Activated T-cell treated with anti-CD3 and anti-CD28 coated beads for 4 hours (primary cell): ENCODE results near the gene KBTBD12.
"Not testable (repeated sequence)": the region's sequence is repeated elsewhere in the genome, so short reads cannot be mapped to it uniquely, and the experiment has no call there.

Experiments used
- DNase-seq: peaks from one replicate; pipeline ENCODE4 v3.0.0-alpha.2; 2020

KBTBD12 gene

GRCh38 chr3:127905556-127905955 is 9.5 kb upstream of the KBTBD12 start:
- no peak for DNase-seq

DNA sequence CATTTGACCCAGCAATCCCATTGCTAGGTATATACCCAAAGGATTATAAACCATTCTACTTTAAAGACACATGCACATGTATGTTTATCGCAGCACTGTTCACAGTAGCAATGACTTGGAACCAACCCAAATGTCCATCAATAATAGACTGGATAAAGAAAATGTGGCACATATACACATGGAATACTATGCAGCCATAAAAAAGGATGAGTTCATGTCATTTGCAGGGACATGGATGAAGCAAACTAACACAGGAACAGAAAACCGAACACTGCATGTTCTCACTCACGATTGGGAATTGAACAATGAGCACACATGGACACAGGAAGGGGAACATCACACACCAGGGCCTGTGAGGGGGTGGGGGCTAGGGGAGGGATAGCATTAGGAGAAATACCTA is 8.4 kb upstream of the KBTBD12 start:
- not testable (repeated sequence) for DNase-seq

- DNase-seq = no peak
Observed at GRCh38 chr3:127908202-127908601, 6.8 kb upstream of the KBTBD12 start.

- DNase-seq = no peak
Observed at GRCh38 chr3:127908951-127909350, 6.1 kb upstream of the KBTBD12 start.

- DNase-seq = no peak
Observed at GRCh38 chr3:127909646-127910045, 5.4 kb upstream of the KBTBD12 start.

- no peak for DNase-seq
Observed at GRCh38 chr3:127911421-127911931, 3.6 kb upstream of the KBTBD12 start.

- DNase-seq = not testable (repeated sequence)
Observed at GRCh38 chr3:127913841-127914240, 1.2 kb upstream of the KBTBD12 start.

GRCh38 chr3:127914584-127914983 is 448 bp upstream of the KBTBD12 start:
- DNase-seq = no peak

DNA sequence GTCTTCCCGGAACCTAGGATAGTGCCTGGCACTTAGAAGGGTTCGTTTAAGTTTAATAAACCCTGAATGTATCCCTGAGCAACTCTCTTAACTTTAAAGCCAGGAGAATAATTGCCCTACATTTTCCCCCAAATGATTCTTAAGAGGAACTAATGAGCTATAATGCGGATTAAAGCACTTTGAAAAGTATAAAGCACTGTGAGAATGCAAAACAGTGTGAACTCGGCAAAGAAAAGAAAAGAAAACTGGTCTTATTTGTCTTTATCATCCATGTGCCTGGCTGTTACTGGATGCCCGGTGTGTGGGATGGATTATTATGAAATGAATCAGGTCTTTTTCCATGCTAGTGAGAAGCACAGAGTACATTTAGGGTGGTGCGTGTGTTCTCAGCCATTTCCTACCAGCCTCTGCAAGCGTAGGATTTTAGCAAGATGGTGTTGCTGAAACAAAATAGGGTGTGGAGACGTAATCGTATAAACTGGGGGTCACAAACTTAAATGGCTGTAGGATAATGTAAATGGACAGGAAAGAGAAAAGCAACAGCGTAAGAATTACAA is 983 bp downstream of the KBTBD12 start:
- no peak for DNase-seq

GRCh38 chr3:127920738-127921137 is 5.7 kb downstream of the KBTBD12 start:
- DNase-seq = no peak

DNA sequence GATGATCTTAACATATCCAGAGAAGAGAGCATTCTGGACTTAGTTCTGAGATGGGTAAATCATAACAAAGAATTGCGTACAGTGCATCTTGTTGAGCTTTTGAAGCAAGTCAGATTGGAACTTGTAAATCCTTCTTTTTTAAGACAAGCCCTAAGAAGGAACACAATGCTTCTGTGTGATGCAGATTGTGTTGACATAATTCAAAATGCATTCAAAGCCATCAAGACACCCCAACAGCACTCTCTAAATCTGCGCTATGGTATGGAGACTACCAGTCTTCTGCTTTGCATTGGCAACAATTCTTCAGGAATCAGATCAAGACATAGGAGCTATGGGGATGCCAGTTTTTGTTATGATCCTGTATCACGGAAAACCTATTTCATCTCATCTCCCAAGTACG is 8.6 kb downstream of the KBTBD12 start:
- no peak for DNase-seq

DNA sequence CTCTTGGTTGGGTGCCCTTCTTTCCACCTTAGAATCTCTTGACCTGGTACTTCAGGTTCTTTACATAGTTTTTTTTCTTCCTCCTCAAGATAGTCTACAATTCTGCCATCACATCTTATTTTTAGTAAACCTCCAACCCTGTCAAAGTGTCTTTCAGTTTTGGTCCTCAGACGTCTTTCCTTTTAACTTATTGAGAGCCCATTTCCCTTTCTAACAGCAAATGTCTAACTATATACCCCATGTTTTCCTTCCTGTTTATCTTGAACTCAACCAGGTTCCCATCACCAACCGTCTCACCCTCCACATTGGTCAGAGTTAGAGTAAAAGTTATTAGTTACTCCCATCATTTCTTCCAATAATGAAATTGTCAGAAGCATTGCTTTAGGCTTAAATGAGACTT is 10.4 kb downstream of the KBTBD12 start:
- no peak for DNase-seq

- DNase-seq = no peak
Observed at GRCh38 chr3:127927829-127928604, 13.0 kb downstream of the KBTBD12 start.

DNA sequence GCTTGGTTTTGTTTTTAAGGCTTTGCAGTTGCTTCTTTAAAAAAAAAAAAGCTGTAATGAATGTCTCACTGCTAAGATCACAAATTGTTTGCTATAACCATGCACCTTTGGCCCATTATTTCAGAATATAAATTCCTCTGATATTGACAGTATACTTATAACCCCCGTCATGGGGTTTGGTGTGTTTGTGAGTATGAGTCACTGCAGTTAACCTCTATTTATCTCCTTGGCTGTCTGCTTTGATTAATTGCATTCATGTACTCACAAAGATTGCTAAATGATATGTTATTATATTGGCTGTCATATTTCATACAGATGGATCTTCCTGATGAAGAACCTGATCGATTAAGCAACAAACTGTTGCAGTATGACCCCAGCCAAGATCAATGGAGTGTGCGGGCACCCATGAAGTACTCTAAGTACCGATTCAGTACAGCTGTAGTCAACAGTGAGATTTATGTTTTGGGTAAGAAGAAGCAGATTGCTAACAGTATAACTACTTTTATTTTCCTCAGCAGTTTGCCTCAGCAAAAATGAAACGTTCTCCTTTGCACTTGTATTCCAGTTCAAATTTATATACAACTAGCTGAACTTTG is 14.9 kb downstream of the KBTBD12 start:
- DNase-seq = no peak

- DNase-seq = no peak
Observed at GRCh38 chr3:127933396-127933795, 18.4 kb downstream of the KBTBD12 start.

GRCh38 chr3:127938800-127939199 is 23.8 kb downstream of the KBTBD12 start:
- no peak for DNase-seq

GRCh38 chr3:127940116-127940515 is 25.1 kb downstream of the KBTBD12 start:
- no peak for DNase-seq

DNA sequence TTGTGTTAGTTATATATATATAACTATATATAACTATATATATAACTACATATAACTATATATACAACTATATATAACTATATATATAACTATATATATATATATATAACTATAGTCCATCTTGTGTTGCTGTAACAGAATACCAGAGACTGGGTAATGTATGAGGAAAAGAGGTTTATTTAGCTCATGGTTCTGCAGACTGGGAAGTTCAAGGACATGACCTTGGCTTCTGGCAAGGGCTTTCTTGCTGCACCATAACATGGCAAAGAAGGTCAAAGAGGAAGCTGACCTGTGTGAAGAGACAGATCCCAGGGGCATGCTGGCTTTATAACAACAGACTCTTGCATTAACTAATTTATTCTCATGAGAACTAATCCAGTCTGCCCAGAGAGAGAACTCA is 27.6 kb downstream of the KBTBD12 start:
- no peak for DNase-seq

- DNase-seq = no peak
Observed at GRCh38 chr3:127948211-127948610, 33.2 kb downstream of the KBTBD12 start.

GRCh38 chr3:127949446-127950055 is 34.5 kb downstream of the KBTBD12 start:
- no peak for DNase-seq

DNA sequence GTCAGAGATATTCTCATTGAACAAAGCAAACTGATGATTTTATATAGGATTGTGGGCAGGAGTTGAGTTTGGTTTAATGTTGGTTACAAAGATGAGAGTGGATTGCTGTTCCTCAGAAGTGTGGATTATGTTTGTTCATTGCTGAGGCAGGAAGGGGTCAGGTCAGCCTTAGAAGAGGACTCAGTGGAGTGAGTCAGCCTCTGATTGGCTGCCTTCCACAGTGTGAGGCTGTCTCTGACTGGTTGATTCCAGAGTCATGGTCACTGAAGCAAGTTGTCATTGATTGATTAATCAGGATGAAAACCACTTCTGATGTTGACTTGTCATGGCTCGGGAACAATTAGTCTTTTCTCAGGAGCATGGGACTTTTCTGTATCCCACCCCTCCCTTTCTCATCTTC is 36.2 kb downstream of the KBTBD12 start:
- no peak for DNase-seq

DNA sequence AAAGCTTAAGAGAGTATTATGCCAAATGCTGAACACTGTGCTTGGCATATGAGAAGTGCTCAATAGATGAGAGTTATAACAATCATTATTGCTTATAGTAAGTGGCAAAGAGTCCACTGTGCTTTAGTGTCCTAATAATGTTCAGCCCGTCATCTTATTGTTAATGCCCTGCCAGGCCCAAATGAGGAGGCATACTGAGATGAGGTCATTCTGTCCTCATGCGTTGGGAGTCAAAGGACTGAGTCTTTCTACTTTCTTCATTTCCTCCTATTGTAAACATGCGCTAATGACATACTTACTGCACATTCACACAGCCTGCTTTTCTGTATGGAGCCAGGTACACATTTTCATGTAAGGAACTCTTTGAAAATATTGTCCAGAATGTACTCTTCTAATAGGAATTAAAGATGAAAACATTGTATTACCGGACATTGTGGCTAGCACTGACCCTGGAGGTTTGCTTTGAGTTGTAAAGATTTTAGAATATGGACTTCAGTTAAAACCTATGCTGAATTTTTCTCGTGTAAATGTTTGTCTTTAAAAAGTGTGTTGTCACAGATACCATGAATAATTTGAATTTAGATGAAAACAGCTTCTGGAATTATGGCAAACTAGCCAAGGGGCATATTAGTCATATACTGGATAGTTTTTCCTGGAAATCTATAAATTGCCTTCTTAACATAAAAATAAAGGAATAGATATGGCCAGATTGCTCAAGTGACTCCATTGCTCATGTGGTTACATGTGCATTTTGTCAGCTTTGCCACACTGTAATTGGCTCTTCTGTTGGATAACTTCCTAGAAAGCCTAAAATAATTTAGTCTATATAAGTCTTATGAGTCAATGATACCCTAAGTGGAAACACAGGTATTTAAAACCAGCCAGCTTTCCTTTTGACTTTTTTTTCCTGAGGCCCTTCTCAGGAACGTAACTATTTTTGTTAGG is 38.3 kb downstream of the KBTBD12 start:
- no peak for DNase-seq

- DNase-seq = no peak
Observed at GRCh38 chr3:127954640-127955039, 39.6 kb downstream of the KBTBD12 start.
